Cerebellar nuclear complex (tissue), 1 donor: ENCODE data around the gene GRM5.

Experiments
- DNase-seq, 2 experiments: peaks; one replicate each; lab custom pipeline; 2025; lab: John Stamatoyannopoulos, UW

Gene GRM5

DNA sequence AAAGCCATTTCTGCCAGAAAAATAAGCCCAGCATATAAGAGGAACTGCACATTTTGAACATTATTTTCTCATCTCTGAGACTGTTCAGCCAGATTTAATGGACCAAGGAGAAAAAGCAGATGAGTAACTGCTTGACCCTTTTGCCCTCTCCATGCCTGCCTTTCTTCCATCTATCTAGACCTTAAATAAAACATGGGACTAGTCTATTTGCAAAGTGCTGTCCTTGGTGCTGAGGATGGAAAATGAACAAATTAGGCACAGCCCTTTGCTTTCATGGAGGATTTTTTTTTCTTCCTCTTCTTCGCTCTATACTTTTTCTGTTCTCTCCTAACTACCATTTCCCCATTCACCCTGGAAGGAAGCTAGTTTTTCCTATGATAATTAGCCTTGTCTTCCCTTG lies 361.3 kb downstream of the GRM5 start:
- no peak for DNase-seq

GRCh38 chr11:88701816-88702215 lies 364.0 kb downstream of the GRM5 start:
- no peak for DNase-seq

GRCh38 chr11:88697139-88697538 lies 368.6 kb downstream of the GRM5 start:
- DNase-seq: no peak

- no peak for DNase-seq
Measured at GRCh38 chr11:88695689-88696414, 369.9 kb downstream of the GRM5 start.

GRCh38 chr11:88692306-88693086 lies 373.3 kb downstream of the GRM5 start:
- DNase-seq: no peak

GRCh38 chr11:88689548-88690240 lies 376.1 kb downstream of the GRM5 start:
- DNase-seq: no peak

DNA sequence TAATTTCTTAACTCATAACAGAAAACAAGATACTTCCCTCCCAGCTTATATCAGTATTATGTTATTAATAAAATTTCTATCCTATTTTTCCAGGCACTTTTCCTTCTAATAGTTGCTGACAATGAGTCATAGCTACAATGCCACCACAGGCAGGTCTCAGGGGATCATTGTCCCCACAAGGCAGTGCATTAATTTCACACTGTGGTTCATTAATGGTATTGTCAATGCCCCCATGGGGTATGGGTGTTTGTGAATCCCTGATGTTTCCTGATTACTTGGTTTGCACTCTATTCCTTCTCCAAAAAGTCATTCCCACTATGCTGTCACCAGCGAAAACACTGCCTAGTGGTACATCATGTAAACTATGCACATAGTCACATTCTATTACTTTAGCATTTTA lies 382.8 kb downstream of the GRM5 start:
- DNase-seq: no peak

- no peak for DNase-seq
Measured at GRCh38 chr11:88680806-88681205, 385.0 kb downstream of the GRM5 start.

GRCh38 chr11:88666364-88666763 lies 399.4 kb downstream of the GRM5 start:
- DNase-seq: no peak

DNA sequence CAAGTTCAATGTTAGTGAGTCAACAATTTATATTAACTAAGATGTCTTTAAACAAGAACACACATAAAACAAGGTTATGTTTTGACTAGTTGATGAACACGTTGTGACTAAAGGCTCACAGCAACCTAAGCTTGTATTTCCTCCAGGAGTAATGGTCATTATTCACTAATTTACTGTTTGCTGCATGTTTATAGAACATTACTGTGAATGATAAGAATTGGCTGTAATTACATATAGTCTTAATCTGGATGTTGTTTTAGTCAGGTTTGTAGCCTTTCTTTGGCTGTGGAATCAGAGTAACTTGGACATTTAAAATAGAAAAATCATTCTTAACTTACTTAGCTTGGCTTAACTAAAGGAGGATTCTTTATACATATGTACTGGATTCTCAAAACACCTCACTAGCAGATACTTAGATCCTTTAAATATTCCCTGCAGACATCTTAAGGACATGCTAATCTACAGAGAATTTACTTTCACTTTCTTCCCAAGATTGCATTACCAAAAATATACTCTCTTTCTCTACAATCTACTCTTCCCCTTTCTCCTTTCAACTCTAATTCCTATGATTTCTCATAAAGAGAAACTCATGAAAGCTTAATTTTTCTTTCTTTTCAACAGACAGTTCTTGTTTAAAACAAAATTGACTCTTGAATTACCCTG lies 408.6 kb downstream of the GRM5 start:
- no peak for DNase-seq

DNA sequence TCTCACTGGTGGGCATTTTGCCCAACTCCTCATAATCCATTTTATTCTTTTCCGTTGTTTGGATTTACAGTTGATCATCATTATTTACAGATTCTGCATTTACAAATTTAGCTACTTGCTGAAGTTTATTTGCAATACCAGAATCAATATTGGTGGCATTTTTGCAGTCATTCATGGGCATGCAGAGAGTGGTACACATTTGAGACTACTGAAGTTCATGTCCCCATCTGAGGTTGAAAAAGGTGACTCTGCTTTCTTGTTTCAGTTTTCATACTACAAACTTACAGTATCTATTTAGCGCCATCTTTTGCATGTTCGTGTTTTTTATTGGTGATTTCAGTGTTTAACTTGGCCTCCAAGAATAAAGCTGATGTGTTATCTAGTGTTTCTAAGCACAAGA lies 409.5 kb downstream of the GRM5 start:
- no peak for DNase-seq

GRCh38 chr11:88655656-88656055 lies 410.1 kb downstream of the GRM5 start:
- no peak for DNase-seq

DNA sequence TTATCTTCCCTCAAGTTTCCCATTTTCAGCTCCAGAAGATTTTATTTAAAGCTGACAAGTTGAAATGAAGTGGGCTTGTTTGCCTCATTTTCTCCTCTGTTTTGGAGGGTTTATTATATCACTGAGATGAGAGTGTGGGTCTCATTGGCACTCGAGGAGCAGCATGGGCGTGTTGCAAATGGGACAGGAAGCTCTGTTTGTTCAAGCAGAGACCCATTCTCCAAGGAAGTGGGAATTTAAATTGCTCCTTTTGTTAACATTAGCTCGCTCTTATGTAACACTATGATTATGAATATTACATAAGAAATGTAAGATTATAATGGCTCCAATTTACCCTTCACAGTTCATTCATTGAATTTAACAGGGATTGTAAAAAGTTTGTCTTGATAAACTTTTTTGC lies 410.6 kb downstream of the GRM5 start:
- DNase-seq: no peak

DNA sequence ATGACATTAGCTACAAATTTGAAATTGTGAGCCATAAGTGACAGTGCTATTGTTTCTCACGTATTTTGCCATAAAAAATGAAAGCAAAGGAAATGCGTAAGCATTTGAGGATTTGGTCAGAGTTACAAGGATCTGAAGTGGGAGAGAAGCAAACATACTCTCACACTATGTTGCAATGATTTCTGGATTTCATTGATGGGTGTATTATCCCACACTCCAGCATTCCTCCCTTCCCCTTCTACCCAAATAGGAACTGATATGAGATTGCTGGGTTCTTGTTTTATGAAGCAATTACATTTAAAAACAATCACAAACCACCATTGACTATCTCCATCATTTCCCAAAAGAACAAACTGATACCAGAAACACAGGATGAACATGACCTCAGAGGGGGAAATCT lies 414.2 kb downstream of the GRM5 start:
- no peak for DNase-seq

DNA sequence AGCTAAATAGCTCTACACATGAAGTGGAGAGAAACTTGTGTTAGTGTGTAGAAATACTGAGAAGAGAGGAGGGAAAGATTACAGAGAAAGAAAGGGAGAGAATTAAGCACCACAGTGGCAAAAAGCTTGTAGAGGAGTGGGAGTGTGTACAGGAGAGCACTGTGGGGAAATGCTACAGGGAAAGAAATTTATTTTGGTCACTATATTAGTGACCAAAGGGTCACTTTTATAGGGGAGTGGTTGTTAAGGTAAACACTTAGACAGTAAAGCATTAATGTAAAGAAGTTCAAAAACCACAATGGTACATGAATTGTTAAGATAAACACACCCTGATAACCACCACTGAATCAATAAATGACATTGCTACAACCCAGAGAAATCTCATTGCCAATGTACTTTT lies 421.1 kb downstream of the GRM5 start:
- DNase-seq: no peak

DNA sequence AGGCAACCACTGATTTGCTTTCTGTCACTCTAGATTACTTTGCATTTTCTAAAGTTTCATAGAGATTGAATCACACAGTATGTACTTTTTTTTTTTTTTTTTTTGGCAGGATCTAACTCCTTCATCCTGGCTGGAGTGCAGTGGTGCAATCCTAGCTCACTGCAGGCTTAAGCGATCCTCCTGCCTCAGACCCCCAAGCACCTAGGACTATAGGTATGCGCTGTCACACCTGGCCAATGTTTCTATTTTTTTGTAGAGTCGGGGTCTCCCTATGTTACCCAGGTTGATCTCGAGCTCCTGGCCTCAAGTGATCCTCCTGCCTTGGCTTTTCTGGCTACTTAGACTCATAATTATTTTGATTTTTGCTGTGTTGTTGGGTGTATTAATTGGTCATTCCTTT lies 433.6 kb downstream of the GRM5 start:
- no peak for DNase-seq

DNA sequence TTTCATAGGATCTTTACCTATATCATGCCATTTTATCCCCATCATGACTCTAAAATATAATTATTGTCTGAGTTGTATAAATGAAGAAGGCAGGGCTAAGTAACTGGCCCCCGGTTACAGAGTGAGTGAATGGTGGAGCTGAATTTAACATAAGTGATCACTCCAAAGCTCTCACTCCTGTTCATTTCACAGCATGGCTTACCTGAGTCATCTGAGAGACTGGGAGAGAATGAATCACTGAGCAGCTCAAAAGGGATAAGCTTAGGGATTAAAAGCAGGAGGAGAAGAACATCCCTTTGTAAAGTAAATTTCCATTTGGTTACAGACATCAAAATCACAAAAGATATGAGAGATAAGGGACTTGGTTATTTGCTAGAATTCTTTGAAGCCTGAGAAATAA lies 434.3 kb downstream of the GRM5 start:
- DNase-seq: no peak

- DNase-seq: no peak
Measured at GRCh38 chr11:88629496-88629895, 436.3 kb downstream of the GRM5 start.

- DNase-seq: no peak
Measured at GRCh38 chr11:88626216-88626615, 439.6 kb downstream of the GRM5 start.

GRCh38 chr11:88623531-88623930 lies 442.3 kb downstream of the GRM5 start:
- no peak for DNase-seq

DNA sequence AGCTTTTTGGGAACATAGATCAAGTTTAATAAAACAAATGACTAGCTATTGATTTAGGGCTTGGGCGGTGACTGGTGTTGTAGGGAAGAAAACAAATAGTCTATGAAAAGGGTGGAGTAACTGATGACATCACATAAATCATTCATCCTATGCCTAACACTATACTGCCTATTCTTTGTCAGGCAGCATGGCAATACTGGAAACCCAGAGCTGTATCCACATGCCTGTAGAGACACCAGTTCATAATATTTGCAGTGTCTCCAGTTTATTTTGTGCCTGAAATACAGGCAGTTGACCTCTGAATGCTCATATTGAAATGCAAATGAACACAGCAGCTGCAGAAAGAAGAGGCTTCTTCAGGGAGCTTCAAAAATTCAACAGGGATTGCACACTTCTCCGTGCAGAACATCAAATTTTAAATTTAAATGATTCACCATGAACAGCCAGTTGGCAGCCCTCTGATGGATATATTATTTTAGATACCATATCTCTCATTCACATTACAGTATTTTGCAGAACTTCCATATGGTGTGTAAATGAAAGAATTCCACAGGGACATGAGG lies 445.1 kb downstream of the GRM5 start:
- no peak for DNase-seq
